Measurements from ENCODE around the gene ABCG8.
A peak's percentile ranks its signal among the peaks of the same experiment; 100 is the strongest.
"Not testable (repeated sequence)": the region's sequence is repeated elsewhere in the genome, so short reads cannot be mapped to it uniquely, and the experiment has no call there.

The ABCG8 gene

GRCh38 chr2:43874776-43875451 is 36.1 kb downstream of the ABCG8 start:
- no peak for DNase-seq

GRCh38 chr2:43877782-43878464 is 39.2 kb downstream of the ABCG8 start:
- DNase-seq: peak; percentile 47 to 52

GRCh38 chr2:43879261-43879660 is 40.5 kb downstream of the ABCG8 start:
- DNase-seq: no peak

GRCh38 chr2:43880471-43880870 is 41.7 kb downstream of the ABCG8 start:
- no peak for DNase-seq

- no peak for DNase-seq
Measured at GRCh38 chr2:43880952-43881351, 42.2 kb downstream of the ABCG8 start.

GRCh38 chr2:43882312-43882711 is 43.5 kb downstream of the ABCG8 start:
- no peak for DNase-seq

- no peak for DNase-seq
Measured at GRCh38 chr2:43884689-43885088, 45.9 kb downstream of the ABCG8 start.

- DNase-seq: no peak
Measured at GRCh38 chr2:43885132-43885632, 46.4 kb downstream of the ABCG8 start.

GRCh38 chr2:43887176-43887575 is 48.4 kb downstream of the ABCG8 start:
- DNase-seq: no peak

- DNase-seq: no peak
Measured at GRCh38 chr2:43889416-43889815, 50.6 kb downstream of the ABCG8 start.

GRCh38 chr2:43890855-43891254 is 52.1 kb downstream of the ABCG8 start:
- no peak for DNase-seq

- no peak for DNase-seq
Measured at GRCh38 chr2:43894743-43895142, 56.0 kb downstream of the ABCG8 start.

- DNase-seq: no peak
Measured at GRCh38 chr2:43896906-43897305, 58.1 kb downstream of the ABCG8 start.

GRCh38 chr2:43897492-43897891 is 58.7 kb downstream of the ABCG8 start:
- no peak for DNase-seq

- DNase-seq: no peak
Measured at GRCh38 chr2:43898134-43898837, 59.5 kb downstream of the ABCG8 start.

- DNase-seq: no peak
Measured at GRCh38 chr2:43898838-43899346, 60.1 kb downstream of the ABCG8 start.

- DNase-seq: no peak
Measured at GRCh38 chr2:43899589-43899988, 60.8 kb downstream of the ABCG8 start.

GRCh38 chr2:43905371-43905803 is 66.6 kb downstream of the ABCG8 start:
- DNase-seq: no peak

- DNase-seq: no peak
Measured at GRCh38 chr2:43905871-43906270, 67.1 kb downstream of the ABCG8 start.

- no peak for DNase-seq
Measured at GRCh38 chr2:43906448-43907109, 67.8 kb downstream of the ABCG8 start.

- DNase-seq: not testable (repeated sequence)
Measured at GRCh38 chr2:43911136-43911790, 72.5 kb downstream of the ABCG8 start.

- no peak for DNase-seq
Measured at GRCh38 chr2:43924463-43924862, 85.7 kb downstream of the ABCG8 start.
